HepG2 (cell line): Measurements from ENCODE around the gene ADCY1. TPM values are rescaled to one million over a fixed set of nuclear protein-coding genes. Genes with fewer than 3 reads are reported as not detected.

Experiments used
- ATAC-seq: fragments of 200-7000 bp; cut with Tn5 transposase; 3 replicates; pipeline ENCODE4 v1.9.1; 2020; ENCODE audit warnings: mild to moderate bottlenecking, moderate library complexity
- BruUV-seq: library from RNA; stranded (reverse); fragments of 400-500 nt; replicated peaks from 2 replicates; lab custom pipeline; 2021; lab: Mats Ljungman, UMichigan
- CTCF ChIA-PET: fragments of 300-600 bp; formaldehyde crosslinking; extraction: SDS; loops from one replicate; lab custom pipeline; 2021; ENCODE audit warnings: low total read pairs, inconsistent platforms, low intra/inter-chr PET ratio; lab: Yijun Ruan, JAX
- POLR2A ChIA-PET: fragments of 350-600 bp; sonication (Branson Sonifier 250); formaldehyde crosslinking; loops from one replicate; lab custom pipeline; 2020; ENCODE audit warnings: antibody characterized with exemption, inconsistent platforms; lab: Yijun Ruan, JAX
- DNase-seq: peaks from one replicate; pipeline ENCODE4 v3.0.0-alpha.2; 2015; ENCODE audit warnings: low spot score
- FAIRE-seq: peaks from 3 replicates; lab custom pipeline; 2011; peaks lifted over from hg19 to GRCh38; lab: Jason Lieb, UNC
- H2AFZ ChIP-seq: one replicate; pipeline ENCODE4 v1.6.1; 2011; ENCODE audit warnings: low read length, inconsistent platforms
- H3K27ac ChIP-seq: fragments of 300-600 bp; 3 replicates; pipeline ENCODE4 v1.8.0; 2011; ENCODE audit warnings: mixed run types, mild to moderate bottlenecking, mixed read lengths, low read length, inconsistent platforms; ENCODE audit not compliant: insufficient read depth; ENCODE audit errors: extremely low read length
- H3K27me3 ChIP-seq, 2 experiments: fragments of 200-600 bp in 1 of 2; 2 replicates in 1 of 2; 3 replicates in 1 of 2; pipeline versions ENCODE4 v1.6.0 to v1.8.0; 2011; ENCODE audit warnings: low read length in 2 of 2, mild to moderate bottlenecking in 2 of 2, moderate library complexity in 2 of 2, inconsistent platforms in 1 of 2; ENCODE audit not compliant: insufficient read depth in 2 of 2, control insufficient read depth in 1 of 2
- H3K36me3 ChIP-seq, 2 experiments: fragments of 200-600 bp in 1 of 2; replicated peaks in 1 of 2; 2 replicates in 1 of 2; 3 replicates in 1 of 2; pipeline versions ENCODE4 v1.5.1 to v1.8.0; 2011; ENCODE audit warnings: low read length in 2 of 2, inconsistent platforms in 1 of 2; ENCODE audit not compliant: insufficient read depth in 2 of 2, control insufficient read depth in 1 of 2
- H3K4me1 ChIP-seq: 2 replicates; pipeline ENCODE4 v1.5.1; 2012; ENCODE audit warnings: low read length, inconsistent platforms; ENCODE audit not compliant: insufficient read depth
- H3K4me2 ChIP-seq: 2 replicates; pipeline ENCODE4 v1.6.0; 2011; ENCODE audit warnings: low read depth, low read length, inconsistent platforms
- H3K4me3 ChIP-seq, 3 experiments: fragments of 200-600 bp in 1 of 3; sonication (generic), shearing (Covaris generic) in 1 of 3; replicated peaks in 1 of 3; 2 replicates each; pipeline ENCODE4 v1.5.1; 2011 to 2016; ENCODE audit warnings: low read length in 3 of 3, inconsistent platforms in 2 of 3, low read depth in 2 of 3, mild to moderate bottlenecking in 2 of 3, control low read depth in 1 of 3, mixed read lengths in 1 of 3; ENCODE audit not compliant: insufficient read depth in 1 of 3
- H3K79me2 ChIP-seq: one replicate; pipeline ENCODE4 v1.6.1; 2011; ENCODE audit warnings: low read length, inconsistent platforms; ENCODE audit not compliant: insufficient read depth
- H3K9ac ChIP-seq: 2 replicates; pipeline ENCODE4 v1.6.0; 2011; ENCODE audit warnings: mild to moderate bottlenecking, low read depth, low read length, inconsistent platforms; ENCODE audit not compliant: insufficient read depth
- H3K9me3 ChIP-seq: 2 replicates; pipeline ENCODE4 v1.5.1; 2012; ENCODE audit warnings: mild to moderate bottlenecking, low read length
- H4K20me1 ChIP-seq: 2 replicates; pipeline ENCODE4 v1.6.0; 2011; ENCODE audit warnings: inconsistent platforms, mild to moderate bottlenecking, low read length, moderate library complexity; ENCODE audit not compliant: insufficient read depth
- DNMT3B ChIP-seq: conservative IDR thresholded peaks from 2 replicates; pipeline ENCODE4 v1.6.1; 2016; ENCODE audit warnings: missing biosample characterization, control low read depth
- GMEB2 ChIP-seq: IDR thresholded peaks from 2 replicates; pipeline ENCODE4 v1.6.1; 2016; ENCODE audit warnings: missing biosample characterization, missing genetic modification reagents, low read depth
- MEIS2 ChIP-seq: sonication (generic); formaldehyde crosslinking; IDR thresholded peaks from 2 replicates; pipeline ENCODE4 v1.9.0; 2021; ENCODE audit warnings: mild to moderate bottlenecking, missing genetic modification reagents
- MTA1 ChIP-seq: sonication (generic); formaldehyde crosslinking; IDR thresholded peaks from 2 replicates; pipeline ENCODE4 v1.4.0; 2020; ENCODE audit warnings: missing genetic modification reagents, mild to moderate bottlenecking, borderline replicate concordance
- MXD3 ChIP-seq: IDR thresholded peaks from 2 replicates; pipeline ENCODE4 v1.6.1; 2016; ENCODE audit warnings: mild to moderate bottlenecking, missing biosample characterization, missing genetic modification reagents
- NBN ChIP-seq: fragments of 450-650 bp; conservative IDR thresholded peaks from 2 replicates; pipeline ENCODE4 v1.6.1; 2017
- NFYB ChIP-seq: sonication (generic); formaldehyde crosslinking; IDR thresholded peaks from 2 replicates; pipeline ENCODE4 v1.4.0; 2020; ENCODE audit warnings: missing genetic modification reagents
- PHF21A ChIP-seq: sonication (generic); formaldehyde crosslinking; IDR thresholded peaks from 2 replicates; pipeline ENCODE4 v1.5.0; 2020; ENCODE audit warnings: mild to moderate bottlenecking, missing genetic modification reagents
- PHF8 ChIP-seq: sonication (generic); formaldehyde crosslinking; IDR thresholded peaks from 2 replicates; pipeline ENCODE4 v1.5.0; 2020; ENCODE audit warnings: missing genetic modification reagents
- POLR2AphosphoS5 ChIP-seq: IDR thresholded peaks from 2 replicates; pipeline ENCODE4 v1.6.1; 2012; ENCODE audit warnings: low read depth, low read length
- REPIN1 ChIP-seq: sonication (generic); formaldehyde crosslinking; IDR thresholded peaks from 2 replicates; pipeline ENCODE4 v1.8.0; 2022; ENCODE audit warnings: missing genetic modification reagents, low read depth, mild to moderate bottlenecking, borderline replicate concordance
- SMAD1 ChIP-seq: sonication (generic); formaldehyde crosslinking; IDR thresholded peaks from 2 replicates; pipeline ENCODE4 v1.4.0; 2020; ENCODE audit warnings: missing genetic modification reagents, low read depth, mild to moderate bottlenecking, borderline replicate concordance
- ZBTB33 ChIP-seq: sonication (generic); formaldehyde crosslinking; IDR thresholded peaks from 2 replicates; pipeline ENCODE4 v1.4.0; 2020; ENCODE audit warnings: missing genetic modification reagents
- ZBTB38 ChIP-seq: sonication (generic); formaldehyde crosslinking; IDR thresholded peaks from 2 replicates; pipeline ENCODE4 v1.5.1; 2020; ENCODE audit warnings: mild to moderate bottlenecking, missing genetic modification reagents
- ZKSCAN5 ChIP-seq: sonication (generic); formaldehyde crosslinking; IDR thresholded peaks from 2 replicates; pipeline ENCODE4 v1.5.1; 2020; ENCODE audit warnings: mild to moderate bottlenecking, missing genetic modification reagents
- ZNF207 ChIP-seq: fragments of 450-650 bp; IDR thresholded peaks from 2 replicates; pipeline ENCODE4 v1.6.1; 2016; ENCODE audit warnings: antibody characterized with exemption, borderline replicate concordance
- ZNF33A ChIP-seq: sonication (generic); formaldehyde crosslinking; IDR thresholded peaks from 2 replicates; pipeline ENCODE4 v1.5.1; 2020; ENCODE audit warnings: missing genetic modification reagents, mild to moderate bottlenecking, moderate library complexity, borderline replicate concordance
- ZNF468 ChIP-seq: sonication (generic); formaldehyde crosslinking; IDR thresholded peaks from 2 replicates; pipeline ENCODE4 v1.8.0; 2022; ENCODE audit warnings: mild to moderate bottlenecking, moderate library complexity, missing genetic modification reagents
- ZNF547 ChIP-seq: sonication (generic); formaldehyde crosslinking; IDR thresholded peaks from 2 replicates; pipeline ENCODE4 v1.5.1; 2020; ENCODE audit warnings: mild to moderate bottlenecking, missing genetic modification reagents
- ZNF800 ChIP-seq: sonication (generic); formaldehyde crosslinking; IDR thresholded peaks from 2 replicates; pipeline ENCODE4 v1.4.0; 2020; ENCODE audit warnings: missing genetic modification reagents
- WGBS: methylation state at CpG from one replicate; pipeline ENCODE4 v1.1.6; 2017; ENCODE audit warnings: low lambda C conversion rate; 5-methylcytosine and 5-hydroxymethylcytosine counted together
- in situ Hi-C: cut with HindIII; loops from 2 replicates; pipeline ENCODE4 v1.10.0; 2017; ENCODE audit warnings: low pct_unique_long_range_greater_than_20kb; ENCODE audit not compliant: extremely low pct_ligation_motif_present
- intact Hi-C: fragments of 100-400 bp; cut with micrococcal nuclease; formaldehyde crosslinking; loops from one replicate; pipeline ENCODE4 v1.10.0; 2022; ENCODE audit not compliant: unreplicated experiment
- polyA plus RNA-seq, 8 experiments: library from polyadenylated mRNA; depleted of rRNA in 3 of 8; stranded (reverse) in 7 of 8; unstranded in 1 of 8; fragments of >200 nt; fragmentation: Illumina TruSeq in 4 of 8; extraction: Trizol in 4 of 8; gene quantifications; 2 replicates each; pipeline versions ENCODE4 v1.2.1 to v1.2.3, GENCODE V29; 2011 to 2016; ENCODE audit warnings: low read depth in 4 of 8, missing spikeins in 1 of 8, mixed read lengths in 1 of 8; ENCODE audit not compliant: insufficient read depth in 1 of 8
- total RNA-seq, 5 experiments: library from RNA; depleted of rRNA; stranded (reverse); fragments of >200 nt; fragmentation: Illumina TruSeq; extraction: Trizol; gene quantifications; 2 replicates each; pipeline ENCODE4 v1.2.3, GENCODE V29; 2016; ENCODE audit warnings: low read depth in 1 of 5

Gene ADCY1
- total and polyA plus RNA-seq, 2 of the 13 experiments (the other 11 are each of a cell fraction or from before 2014, with no cell fraction given): 0.80 to 1.2 TPM

DNA sequence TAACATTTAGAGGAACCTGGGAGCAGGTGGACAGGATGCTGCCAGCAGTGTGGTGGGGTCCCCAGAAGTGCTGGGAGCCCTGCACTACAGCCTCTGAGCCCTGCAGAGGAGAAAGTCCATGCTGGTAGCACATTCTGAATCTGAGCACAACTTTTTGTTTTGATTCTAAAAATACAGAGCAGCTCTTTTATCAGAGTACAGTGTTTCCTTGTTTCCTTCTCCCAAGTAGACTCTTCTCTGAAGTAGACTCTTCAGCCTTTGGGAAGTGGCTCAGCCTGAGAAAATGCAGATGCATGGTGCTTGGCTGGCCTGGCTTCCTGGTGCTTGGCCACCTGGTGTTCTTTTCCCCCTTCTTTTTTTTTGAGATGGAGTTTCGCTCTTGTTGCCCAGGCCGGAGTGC is 9.1 kb downstream of the ADCY1 start:
- no peaks in the 10 kb centered on the region for H3K9me3 ChIP-seq
- ChIA-PET POLR2A (no interaction called here), CTCF (no interaction called here)
- no TSS peak for BruUV-seq
- H3K9ac ChIP-seq: no peak overlapping the region
- in situ Hi-C loops: loop anchor here (25.0 kb wide), 1 partner anchor 421 kb away; the partner anchor contains the start of gene RAMP3
- H4K20me1 ChIP-seq: 0 out of 2 replicates have a peak, but pooled peaks cover 3% of the 10 kb centered on the region
- H3K79me2 ChIP-seq: no peaks in the 10 kb centered on the region
- FAIRE-seq (no peak), DNase-seq (no peak), ATAC-seq (no peak)
- intact Hi-C loops: loop anchor here (5.0 to 10.0 kb wide), 2 partner anchors 269 to 428 kb away; partner anchors contain the start of gene RAMP3
- H3K27me3 ChIP-seq: peaks cover 2 to 9% of the 10 kb centered on the region in 2 experiments; a peak in 3 of 5 replicates
- H3K4me2 ChIP-seq: no peak overlapping the region
- 94% methylated on average over 2 of the region's 2 CpGs for WGBS
- H3K4me1 ChIP-seq: no peaks in the 10 kb centered on the region
- H3K27ac ChIP-seq: no peak overlapping the region
- no peak overlapping the region for H3K4me3 ChIP-seq
- no peaks in the 10 kb centered on the region for H3K36me3 ChIP-seq
- TF ChIP-seq NFYB (CRISPR knock-in tag) (no peak), NBN (no peak), MTA1 (CRISPR knock-in tag) (no peak), ZBTB38 (CRISPR knock-in tag) (no peak), PHF8 (no peak), PHF21A (CRISPR knock-in tag) (no peak), ZNF33A (no peak), MEIS2 (no peak), ZNF468 (no peak), ZKSCAN5 (CRISPR knock-in tag) (no peak), ZNF800 (CRISPR knock-in tag) (no peak), GMEB2 (CRISPR knock-in tag) (no peak), POLR2AphosphoS5 (no peak), SMAD1 (CRISPR knock-in tag) (no peak), ZNF207 (no peak), ZBTB33 (CRISPR knock-in tag) (no peak), ZNF547 (CRISPR knock-in tag) (no peak), REPIN1 (CRISPR knock-in tag) (no peak), DNMT3B (CRISPR knock-in tag) (no peak), MXD3 (CRISPR knock-in tag) (no peak)
- no peak overlapping the region for H2AFZ ChIP-seq
